Skeletal muscle tissue (tissue), 4 donors: ENCODE data around the gene NAXE. TPM values are rescaled to one million over a fixed set of nuclear protein-coding genes. Genes with fewer than 3 reads are reported as not detected.

Source experiments
- H3K27ac ChIP-seq: one replicate; pipeline ENCODE4 v1.7.0; 2013; ENCODE audit warnings: mild to moderate bottlenecking, low read depth, low read length, inconsistent platforms
- H3K27me3 ChIP-seq, 3 donors: one replicate each; pipeline ENCODE4 v1.7.0; 2013; ENCODE audit warnings: low read length in 3 of 3; ENCODE audit not compliant: control insufficient read depth in 3 of 3, insufficient read depth in 3 of 3
- H3K36me3 ChIP-seq, 3 donors: one replicate each; pipeline ENCODE4 v1.7.0; 2013; ENCODE audit warnings: low read length in 3 of 3; ENCODE audit not compliant: control insufficient read depth in 3 of 3, insufficient read depth in 3 of 3
- H3K4me1 ChIP-seq, 3 donors: one replicate each; pipeline ENCODE4 v1.7.0; 2013; ENCODE audit warnings: low read length in 3 of 3, mild to moderate bottlenecking in 3 of 3; ENCODE audit not compliant: control insufficient read depth in 3 of 3, insufficient read depth in 3 of 3
- H3K4me3 ChIP-seq, 3 donors: one replicate each; pipeline ENCODE4 v1.7.0; 2013; ENCODE audit warnings: low read length in 3 of 3
- H3K9ac ChIP-seq, 3 donors: one replicate each; pipeline ENCODE4 v1.7.0; 2013; ENCODE audit warnings: low read length in 3 of 3, mild to moderate bottlenecking in 3 of 3, moderate library complexity in 2 of 3, low read depth in 1 of 3
- H3K9me3 ChIP-seq, 3 donors: one replicate each; pipeline ENCODE4 v1.7.0; 2013; ENCODE audit warnings: low read length in 3 of 3; ENCODE audit not compliant: control insufficient read depth in 3 of 3
- total RNA-seq: library from RNA; depleted of rRNA; stranded (reverse); fragments of >200 nt; gene quantifications from one replicate; pipeline ENCODE4 v1.2.3, GENCODE V29; 2014
- donor health status: Osteomylitis.

Gene NAXE
- total RNA-seq, 1 donor from 2014 or later = 27.1 TPM

GRCh38 chr1:156591181-156591431 lies 470 bp upstream of the NAXE start:
- peaks cover 21 to 33% (median 25%) of the 10 kb centered on the region in 3 donors for H3K36me3 ChIP-seq
- H3K27me3 ChIP-seq = no peaks in the 10 kb centered on the region
- peak overlapping the region; percentile 79 for H3K27ac ChIP-seq
- H3K9ac ChIP-seq = peak overlapping the region; percentile 92 to 97 (median 93)
- no peaks in the 10 kb centered on the region for H3K9me3 ChIP-seq
- peaks cover 11 to 26% (median 13%) of the 10 kb centered on the region in 3 donors for H3K4me1 ChIP-seq
- peak overlapping the region; percentile 93 to 94 (median 93) for H3K4me3 ChIP-seq

DNA sequence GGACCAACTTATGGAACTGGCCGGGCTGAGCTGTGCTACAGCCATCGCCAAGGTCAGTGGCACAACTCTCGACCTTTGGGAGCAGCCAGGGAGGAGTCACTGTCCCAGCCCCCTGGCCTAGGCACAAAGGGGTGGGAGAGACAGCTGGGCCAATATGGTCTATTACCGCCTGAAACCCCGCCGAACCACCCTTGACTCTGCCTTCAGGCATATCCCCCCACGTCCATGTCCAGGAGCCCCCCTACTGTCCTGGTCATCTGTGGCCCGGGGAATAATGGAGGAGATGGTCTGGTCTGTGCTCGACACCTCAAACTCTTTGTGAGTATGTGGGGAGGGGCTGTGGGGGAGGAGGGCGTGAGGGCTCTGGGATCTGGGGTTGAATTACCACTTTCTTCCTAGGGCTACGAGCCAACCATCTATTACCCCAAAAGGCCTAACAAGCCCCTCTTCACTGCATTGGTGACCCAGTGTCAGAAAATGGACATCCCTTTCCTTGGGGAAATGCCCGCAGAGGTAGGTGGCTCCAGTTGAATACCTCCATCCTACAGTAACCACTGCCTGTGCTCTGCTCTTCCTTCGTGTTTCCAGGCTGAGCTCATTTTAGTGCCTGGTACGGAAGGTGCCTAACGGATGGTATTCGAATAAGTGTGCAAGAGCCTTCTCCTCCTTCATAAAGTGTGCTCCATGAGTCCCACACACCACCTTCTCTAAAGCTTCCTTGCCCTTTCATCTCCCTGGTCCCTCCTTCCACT lies 758 bp downstream of the NAXE start:
- Histone ChIP-seq H3K9me3 (no peaks in the 10 kb centered on the region), H3K4me1 (peaks cover 11 to 26% (median 13%) of the 10 kb centered on the region in 3 donors), H3K27ac (peak overlapping the region; percentile 79), H3K4me3 (peak overlapping the region; percentile 78 to 93 (median 93)), H3K36me3 (peaks cover 33 to 45% (median 34%) of the 10 kb centered on the region in 3 donors), H3K9ac (peak overlapping the region; percentile 84 to 93 (median 92)), H3K27me3 (no peaks in the 10 kb centered on the region)

- Histone ChIP-seq H3K9ac (no peak overlapping the region), H3K27ac (no peak overlapping the region)
Measured at GRCh38 chr1:156592910-156593660, 1.5 kb downstream of the NAXE start.

GRCh38 chr1:156593661-156593989 lies 2.0 kb downstream of the NAXE start:
- H3K9me3 ChIP-seq = no peaks in the 10 kb centered on the region
- peaks cover 11 to 26% (median 13%) of the 10 kb centered on the region in 3 donors for H3K4me1 ChIP-seq
- peaks cover 43 to 58% (median 43%) of the 10 kb centered on the region in 3 donors for H3K36me3 ChIP-seq
- H3K27ac ChIP-seq = no peak overlapping the region
- no peak overlapping the region for H3K4me3 ChIP-seq
- no peaks in the 10 kb centered on the region for H3K27me3 ChIP-seq
- no peak overlapping the region for H3K9ac ChIP-seq

More at GRCh38 chr1:156592910-156593660, 1.5 kb downstream of the NAXE start:
- H3K4me3 ChIP-seq = no peak overlapping the region
- H3K36me3 ChIP-seq = peaks cover 40 to 52% (median 41%) of the 10 kb centered on the region in 3 donors
- no peaks in the 10 kb centered on the region for H3K9me3 ChIP-seq
- peaks cover 11 to 26% (median 13%) of the 10 kb centered on the region in 3 donors for H3K4me1 ChIP-seq
- H3K27me3 ChIP-seq = no peaks in the 10 kb centered on the region

DNA sequence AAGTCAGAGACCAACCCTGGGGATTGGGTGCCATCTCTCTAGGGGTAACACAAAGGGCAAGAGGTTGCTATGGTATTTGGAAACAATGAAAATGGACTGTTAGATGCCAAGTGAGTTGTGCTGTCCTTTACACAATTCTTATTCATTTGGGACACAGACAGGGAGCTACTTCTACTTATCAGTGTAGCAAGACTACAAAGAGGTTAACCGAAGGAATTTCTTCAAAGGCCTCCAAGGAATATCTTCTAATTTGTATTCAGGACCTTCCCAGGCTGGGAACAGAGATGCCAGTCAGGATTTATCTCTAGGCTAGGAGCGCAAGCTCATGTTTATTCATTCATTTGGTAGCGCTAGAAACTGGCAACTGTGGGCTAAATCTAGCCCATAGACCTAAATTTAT lies 2.6 kb downstream of the NAXE start:
- Histone ChIP-seq H3K9me3 (no peaks in the 10 kb centered on the region), H3K36me3 (peaks cover 43 to 58% (median 45%) of the 10 kb centered on the region in 3 donors), H3K4me3 (no peak overlapping the region), H3K27ac (no peak overlapping the region), H3K4me1 (peaks cover 11 to 26% (median 13%) of the 10 kb centered on the region in 3 donors), H3K9ac (no peak overlapping the region), H3K27me3 (no peaks in the 10 kb centered on the region)

GRCh38 chr1:156595016-156595415 lies 3.4 kb downstream of the NAXE start:
- Histone ChIP-seq H3K4me3 (no peak overlapping the region), H3K27ac (no peak overlapping the region), H3K27me3 (no peaks in the 10 kb centered on the region), H3K4me1 (peaks cover 11 to 26% (median 13%) of the 10 kb centered on the region in 3 donors), H3K9me3 (no peaks in the 10 kb centered on the region), H3K36me3 (peaks cover 43 to 58% (median 45%) of the 10 kb centered on the region in 3 donors), H3K9ac (no peak overlapping the region)

DNA sequence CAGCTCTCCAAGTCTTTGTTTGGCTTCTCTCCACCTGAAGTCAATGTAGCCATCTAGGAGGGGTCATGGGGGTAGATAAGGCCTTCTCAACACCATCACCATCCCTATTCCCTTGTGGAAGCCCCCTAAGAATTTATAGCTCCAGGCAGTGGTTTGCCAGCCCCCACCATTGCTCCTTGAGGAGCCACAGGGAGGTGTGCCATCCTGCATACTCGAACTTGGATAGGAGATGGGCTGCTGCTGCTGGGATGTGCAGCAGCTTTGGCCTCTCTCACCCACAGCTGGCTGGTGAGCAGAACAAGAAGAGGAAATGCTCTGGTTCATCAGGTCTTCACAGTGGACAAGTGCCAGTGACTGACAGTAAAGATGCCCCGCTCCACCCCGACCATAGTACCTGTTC lies 4.8 kb downstream of the NAXE start:
- Histone ChIP-seq H3K4me3 (no peak overlapping the region), H3K9me3 (no peaks in the 10 kb centered on the region), H3K4me1 (peaks cover 9 to 30% (median 19%) of the 10 kb centered on the region in 3 donors), H3K27ac (no peak overlapping the region), H3K36me3 (peaks cover 43 to 58% (median 45%) of the 10 kb centered on the region in 3 donors), H3K27me3 (no peaks in the 10 kb centered on the region), H3K9ac (no peak overlapping the region)

GRCh38 chr1:156598125-156598524 lies 6.5 kb downstream of the NAXE start:
- Histone ChIP-seq H3K27me3 (no peaks in the 10 kb centered on the region), H3K4me3 (no peak overlapping the region), H3K9me3 (no peaks in the 10 kb centered on the region), H3K27ac (no peak overlapping the region), H3K36me3 (peaks cover 38 to 51% (median 41%) of the 10 kb centered on the region in 3 donors), H3K4me1 (peaks cover 9 to 24% (median 18%) of the 10 kb centered on the region in 3 donors), H3K9ac (no peak overlapping the region)

DNA sequence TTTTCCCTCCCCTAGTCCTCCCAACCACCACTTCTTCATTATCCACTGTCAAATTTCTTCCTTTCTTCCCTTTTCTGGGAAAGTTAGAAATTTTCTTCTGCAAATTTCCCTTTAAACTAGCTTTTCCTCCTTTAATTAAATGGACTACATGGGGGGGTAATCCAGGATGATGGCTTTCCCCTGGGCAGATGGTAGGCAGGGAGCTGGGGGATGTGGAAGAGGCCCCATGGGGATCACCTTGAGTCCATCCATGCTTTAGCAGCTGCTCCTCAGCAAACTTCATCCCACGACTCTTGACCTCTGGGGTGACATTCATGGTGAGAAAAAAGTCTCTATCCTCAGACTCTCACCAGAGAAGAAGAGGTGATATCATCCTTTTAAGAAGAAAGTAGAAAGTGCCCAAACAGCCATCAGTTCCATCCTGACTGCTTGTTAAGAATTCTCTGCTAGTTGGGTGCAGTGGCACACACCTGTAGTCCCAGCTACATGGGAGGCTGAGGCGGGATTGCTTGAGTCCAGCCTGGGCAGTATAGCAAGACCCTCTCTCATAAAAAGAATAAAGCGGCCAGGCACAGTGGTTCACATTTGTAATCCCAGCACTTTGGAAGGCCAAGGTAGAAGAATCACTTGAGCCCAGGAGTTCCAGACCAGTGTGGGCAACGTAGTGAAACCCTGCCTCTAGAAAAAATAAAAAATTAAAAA lies 7.3 kb downstream of the NAXE start:
- Histone ChIP-seq H3K9me3 (no peaks in the 10 kb centered on the region), H3K4me1 (peaks cover 9 to 21% (median 18%) of the 10 kb centered on the region in 3 donors), H3K4me3 (no peak overlapping the region), H3K36me3 (peaks cover 36 to 47% (median 36%) of the 10 kb centered on the region in 3 donors), H3K27me3 (no peaks in the 10 kb centered on the region), H3K9ac (no peak overlapping the region), H3K27ac (no peak overlapping the region)
